ENCODE measurements around the gene BORCS6.

GRCh38 chr17:8149419-8150193 lies 40.4 kb downstream of the BORCS6 start:
- no peak for TF ChIP-seq GATA2 (IDR thresholded peaks at IDR 0.05; ENCODE audit: low read depth, low read length)
- TF ChIP-seq GATA3 (IDR thresholded peaks at IDR 0.05; ENCODE audit: low read depth, low read length): no peak

Data from SH-SY5Y (cell line).